ENCODE measurements around the gene FAM117B.
A peak's percentile ranks its signal among the peaks of the same experiment; 100 is the strongest.

FAM117B gene

DNA sequence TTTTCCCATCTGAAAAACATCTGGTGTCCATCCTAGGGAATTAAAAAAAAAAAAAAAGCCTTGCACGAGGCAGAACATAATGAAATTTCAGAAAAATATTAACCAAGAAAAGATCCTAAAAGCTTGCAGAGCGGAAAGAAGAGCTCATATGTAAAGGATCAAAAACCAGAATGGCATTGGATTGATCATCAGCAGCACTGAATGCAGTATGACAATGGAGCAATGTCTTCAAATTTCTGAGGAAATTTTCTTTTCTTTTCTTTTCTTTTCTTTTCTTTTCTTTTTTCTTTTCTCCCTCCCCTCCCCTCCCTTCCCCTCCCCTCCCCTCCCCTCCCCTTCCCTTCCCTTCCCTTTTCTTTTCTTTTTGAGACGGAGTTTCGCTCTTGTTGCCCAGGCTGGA, 21.3 kb upstream of the FAM117B start:
- H3K4me3 ChIP-seq (ENCODE audit: low read depth, low read length) = no peak overlapping the region
- TF ChIP-seq, protein P1, sequence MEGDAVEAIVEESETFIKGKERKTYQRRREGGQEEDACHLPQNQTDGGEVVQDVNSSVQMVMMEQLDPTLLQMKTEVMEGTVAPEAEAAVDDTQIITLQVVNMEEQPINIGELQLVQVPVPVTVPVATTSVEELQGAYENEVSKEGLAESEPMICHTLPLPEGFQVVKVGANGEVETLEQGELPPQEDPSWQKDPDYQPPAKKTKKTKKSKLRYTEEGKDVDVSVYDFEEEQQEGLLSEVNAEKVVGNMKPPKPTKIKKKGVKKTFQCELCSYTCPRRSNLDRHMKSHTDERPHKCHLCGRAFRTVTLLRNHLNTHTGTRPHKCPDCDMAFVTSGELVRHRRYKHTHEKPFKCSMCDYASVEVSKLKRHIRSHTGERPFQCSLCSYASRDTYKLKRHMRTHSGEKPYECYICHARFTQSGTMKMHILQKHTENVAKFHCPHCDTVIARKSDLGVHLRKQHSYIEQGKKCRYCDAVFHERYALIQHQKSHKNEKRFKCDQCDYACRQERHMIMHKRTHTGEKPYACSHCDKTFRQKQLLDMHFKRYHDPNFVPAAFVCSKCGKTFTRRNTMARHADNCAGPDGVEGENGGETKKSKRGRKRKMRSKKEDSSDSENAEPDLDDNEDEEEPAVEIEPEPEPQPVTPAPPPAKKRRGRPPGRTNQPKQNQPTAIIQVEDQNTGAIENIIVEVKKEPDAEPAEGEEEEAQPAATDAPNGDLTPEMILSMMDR (conservative IDR thresholded peaks at IDR 0.05; ENCODE audit: low read depth, low read length) = no peak
- no peak for DNase-seq (ENCODE audit: low read depth)

DNA sequence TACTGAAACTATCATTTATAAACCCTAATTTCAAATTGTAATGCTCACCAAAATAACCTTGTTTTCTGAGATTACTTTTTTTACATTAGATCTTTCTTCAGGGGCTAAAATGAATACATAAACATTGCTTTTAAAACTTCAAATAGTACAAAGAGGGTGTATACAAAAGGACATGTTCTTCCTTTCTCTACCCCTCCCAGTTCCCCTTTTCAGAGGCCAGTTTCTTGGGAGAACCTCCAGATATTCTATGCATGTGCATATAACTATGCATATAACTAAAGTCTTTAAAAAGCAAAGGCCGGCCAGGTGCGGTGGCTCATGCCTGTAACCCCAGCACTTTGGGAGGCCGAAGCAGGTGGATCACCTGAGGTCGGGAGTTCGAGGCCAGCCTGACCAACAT, 10.6 kb upstream of the FAM117B start:
- no peak for DNase-seq (ENCODE audit: low read depth)
- no peak overlapping the region for H3K4me3 ChIP-seq (ENCODE audit: low read depth, low read length)
- TF ChIP-seq, protein P1 (conservative IDR thresholded peaks at IDR 0.05; ENCODE audit: low read depth, low read length) = no peak

DNA sequence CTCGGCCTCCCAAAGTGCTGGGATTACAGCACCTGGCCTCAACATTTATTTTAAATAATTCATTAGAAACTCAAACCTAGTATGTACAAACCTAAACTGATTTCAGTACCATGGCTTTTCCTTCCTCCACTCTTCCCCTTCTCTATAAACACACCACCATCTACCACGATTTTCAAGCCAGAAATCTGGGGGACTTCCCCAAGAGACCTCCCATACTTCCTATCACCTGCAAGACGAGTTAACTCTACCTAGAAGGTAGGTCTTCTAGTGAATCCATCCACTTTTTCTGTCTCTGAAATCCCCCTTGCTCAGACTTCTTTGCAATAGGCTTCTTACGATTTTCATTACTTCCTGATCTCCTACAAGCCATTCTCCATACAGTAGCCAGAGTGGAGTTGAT, 7.7 kb upstream of the FAM117B start:
- TF ChIP-seq, protein P1 (conservative IDR thresholded peaks at IDR 0.05; ENCODE audit: low read depth, low read length) = no peak
- H3K4me3 ChIP-seq (ENCODE audit: low read depth, low read length) = no peak overlapping the region
- no peak for DNase-seq (ENCODE audit: low read depth)

DNA sequence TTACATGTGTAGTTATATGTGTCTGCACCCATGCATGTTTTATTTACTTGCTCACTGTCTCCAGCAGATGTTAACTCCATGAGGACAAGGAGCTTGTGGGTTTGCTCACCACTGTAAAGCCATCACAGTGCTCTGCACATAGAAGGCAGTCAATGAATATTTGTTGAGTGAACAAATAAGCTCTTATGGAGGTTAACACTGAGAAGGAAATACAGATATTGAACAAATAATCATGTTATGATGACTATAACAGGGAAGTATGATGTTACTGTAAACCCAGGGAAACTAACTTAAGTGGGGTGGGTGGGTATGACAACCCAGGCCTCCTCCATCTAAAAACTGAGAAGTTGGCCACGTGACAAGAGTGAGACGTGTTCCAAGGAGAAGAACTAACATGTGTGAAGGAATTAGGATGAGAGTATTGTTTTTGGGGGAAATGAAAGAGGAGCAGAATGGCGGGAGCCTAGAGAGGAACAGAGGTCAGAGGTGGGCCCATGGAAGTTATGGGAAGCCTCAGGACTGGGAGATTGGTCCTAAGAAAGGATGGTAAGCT, 6.0 kb upstream of the FAM117B start:
- no peak for DNase-seq (ENCODE audit: low read depth)
- TF ChIP-seq, protein P1 (conservative IDR thresholded peaks at IDR 0.05; ENCODE audit: low read depth, low read length) = no peak
- no peak overlapping the region for H3K4me3 ChIP-seq (ENCODE audit: low read depth, low read length)

DNA sequence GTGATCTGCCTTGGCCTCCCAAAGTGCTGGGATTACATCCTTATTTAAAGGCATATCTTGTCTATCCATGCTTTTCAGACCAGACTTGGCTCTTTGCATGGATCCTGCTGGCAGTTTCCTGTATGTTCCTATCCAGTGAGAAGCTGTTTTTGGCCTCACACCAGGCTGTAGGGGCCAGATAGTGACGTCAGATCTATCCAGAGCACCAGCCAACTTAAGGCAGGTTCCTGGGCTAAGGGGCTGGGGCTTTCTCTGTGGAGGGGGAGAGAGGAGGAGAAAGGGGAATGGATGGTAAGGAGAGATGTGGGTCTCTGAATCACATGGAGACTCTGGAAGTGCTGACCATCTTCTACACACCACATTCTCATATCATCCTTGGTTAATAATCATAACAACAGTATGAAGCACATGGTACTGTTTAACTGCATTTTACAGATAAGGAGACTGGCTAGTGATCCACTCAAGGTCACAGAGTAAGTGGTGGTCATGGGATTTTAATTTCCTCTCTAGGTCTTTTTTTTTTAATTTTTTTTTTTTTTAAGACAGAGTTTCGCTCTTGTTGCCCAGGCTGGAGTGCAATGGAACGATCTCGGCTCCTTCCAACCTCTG, 2.0 kb upstream of the FAM117B start:
- TF ChIP-seq, protein P1 (conservative IDR thresholded peaks at IDR 0.05; ENCODE audit: low read depth, low read length) = no peak
- H3K4me3 ChIP-seq (ENCODE audit: low read depth, low read length) = no peak overlapping the region
- peak; percentile 61 for DNase-seq (ENCODE audit: low read depth)

DNA sequence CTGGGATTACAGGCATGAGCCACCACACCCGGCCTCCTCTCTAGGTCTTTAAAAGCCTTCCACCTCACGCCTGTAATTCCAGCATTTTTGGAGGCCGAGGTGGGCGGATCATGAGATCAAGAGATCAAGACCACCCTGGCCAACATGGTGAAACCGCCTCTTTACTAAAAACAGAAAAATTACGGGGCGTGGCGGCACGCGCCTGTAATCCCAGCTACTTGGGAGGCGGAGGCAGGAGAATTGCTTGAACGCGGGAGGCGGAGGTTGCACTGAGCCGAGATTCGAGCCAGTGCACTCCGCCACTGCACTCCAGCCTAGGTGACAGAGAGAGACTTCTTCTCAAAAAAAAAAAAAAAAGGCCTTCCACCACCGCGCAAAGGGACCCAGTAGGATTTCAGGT, 1.3 kb upstream of the FAM117B start:
- TF ChIP-seq, protein P1 (conservative IDR thresholded peaks at IDR 0.05; ENCODE audit: low read depth, low read length) = no peak
- no peak for DNase-seq (ENCODE audit: low read depth)
- no peak overlapping the region for H3K4me3 ChIP-seq (ENCODE audit: low read depth, low read length)

All from choroid plexus epithelial cell (primary cell).